ENCODE results near the gene PCP4L1.

The PCP4L1 gene

DNA sequence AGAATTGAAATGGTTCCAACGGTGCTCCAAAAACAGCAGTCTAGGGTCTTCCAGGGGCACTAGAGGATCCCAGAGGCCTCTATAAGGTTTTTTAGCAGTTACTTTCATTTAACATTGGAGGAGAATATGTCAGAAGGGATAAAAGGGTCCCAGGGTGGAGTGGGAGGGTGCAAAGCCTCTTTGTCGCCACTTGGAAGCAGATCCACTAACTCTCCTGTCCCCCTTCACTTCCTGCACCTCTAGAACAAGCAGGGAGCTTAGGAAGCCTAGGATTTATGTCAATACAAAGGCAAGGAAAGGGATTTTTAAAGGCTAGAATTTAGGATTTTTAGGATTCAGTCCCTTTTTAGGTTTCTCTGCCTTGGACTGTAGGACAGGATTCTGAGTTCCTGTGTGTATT, 8.3 kb downstream of the PCP4L1 start:
- H3K9ac ChIP-seq (ENCODE audit: low read length), result no peak overlapping the region
- H3K23ac ChIP-seq (ENCODE audit: low read length), result no peak overlapping the region
- H2BK120ac ChIP-seq (ENCODE audit: low read depth, low read length), result no peak overlapping the region
- H2BK5ac ChIP-seq (ENCODE audit: low read length), result no peak overlapping the region
- no peak overlapping the region for H2BK15ac ChIP-seq (replicated peaks; ENCODE audit: low read depth)
- H3K4me3 ChIP-seq (ENCODE audit: low read length), result no peak overlapping the region
- no peak overlapping the region for H3K18ac ChIP-seq (ENCODE audit: low read length)
- no peak overlapping the region for H4K8ac ChIP-seq (ENCODE audit: low read depth, low read length)
- no peak overlapping the region for H3K56ac ChIP-seq (ENCODE audit: low read length)
- WGBS (ENCODE audit: extremely low coverage, insufficient coverage, low lambda C conversion rate), result no CpG with 5 or more reads among the region's 2 CpGs
- no peak overlapping the region for H4K5ac ChIP-seq (ENCODE audit: low read length)
- H3K4me1 ChIP-seq (ENCODE audit: control insufficient read depth, low read depth, low read length), result no peaks in the 10 kb centered on the region
- H3K79me2 ChIP-seq (ENCODE audit: control insufficient read depth, insufficient read depth, low read length), result no peaks in the 10 kb centered on the region
- no peak overlapping the region for H2AK5ac ChIP-seq (ENCODE audit: low read length)
- no peaks in the 10 kb centered on the region for H3K27me3 ChIP-seq (ENCODE audit: insufficient read depth, low read length, poor library complexity)
- H3K79me1 ChIP-seq (ENCODE audit: low read length), result no peaks in the 10 kb centered on the region
- no peak overlapping the region for H3K4me2 ChIP-seq (ENCODE audit: low read length)
- no peak for DNase-seq
- H3K27ac ChIP-seq (ENCODE audit: low read depth, low read length), result no peak overlapping the region
- H3K4ac ChIP-seq (ENCODE audit: low read depth, low read length), result no peak overlapping the region
- H3K36me3 ChIP-seq (ENCODE audit: control insufficient read depth, insufficient read depth, low read length), result no peaks in the 10 kb centered on the region

DNA sequence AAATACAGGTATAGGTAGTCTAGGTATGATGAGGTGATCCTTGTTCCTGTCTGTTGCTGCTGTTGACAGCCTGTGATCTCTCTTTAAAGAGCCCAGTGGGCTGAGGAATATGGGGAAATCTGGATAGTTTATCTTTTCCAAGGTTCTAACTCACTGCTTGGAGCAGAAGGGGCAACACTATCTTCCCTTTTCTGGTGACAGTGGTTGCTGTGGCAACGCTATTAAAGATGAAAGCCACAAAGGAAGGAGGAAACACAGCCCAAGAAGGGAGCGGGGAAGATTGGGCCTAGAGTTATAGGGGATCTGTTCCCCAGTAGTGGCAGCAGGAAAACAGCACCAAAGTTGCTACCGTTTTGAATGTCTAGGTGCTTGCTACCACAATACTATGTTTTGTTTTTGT, 8.8 kb downstream of the PCP4L1 start:
- H2BK15ac ChIP-seq (replicated peaks; ENCODE audit: low read depth), result no peak overlapping the region
- H4K8ac ChIP-seq (ENCODE audit: low read depth, low read length), result no peak overlapping the region
- no peaks in the 10 kb centered on the region for H3K36me3 ChIP-seq (ENCODE audit: control insufficient read depth, insufficient read depth, low read length)
- no peak overlapping the region for H3K56ac ChIP-seq (ENCODE audit: low read length)
- no peak overlapping the region for H3K27ac ChIP-seq (ENCODE audit: low read depth, low read length)
- no peak overlapping the region for H3K23ac ChIP-seq (ENCODE audit: low read length)
- H3K4ac ChIP-seq (ENCODE audit: low read depth, low read length), result no peak overlapping the region
- no peak for DNase-seq
- H2BK5ac ChIP-seq (ENCODE audit: low read length), result no peak overlapping the region
- H2BK120ac ChIP-seq (ENCODE audit: low read depth, low read length), result no peak overlapping the region
- no peaks in the 10 kb centered on the region for H3K79me1 ChIP-seq (ENCODE audit: low read length)
- H3K79me2 ChIP-seq (ENCODE audit: control insufficient read depth, insufficient read depth, low read length), result no peaks in the 10 kb centered on the region
- H3K9ac ChIP-seq (ENCODE audit: low read length), result no peak overlapping the region
- WGBS (ENCODE audit: extremely low coverage, insufficient coverage, low lambda C conversion rate), result no CpG with 5 or more reads among the region's 3 CpGs
- H2AK5ac ChIP-seq (ENCODE audit: low read length), result no peak overlapping the region
- H3K18ac ChIP-seq (ENCODE audit: low read length), result no peak overlapping the region
- no peak overlapping the region for H3K4me2 ChIP-seq (ENCODE audit: low read length)
- no peak overlapping the region for H4K5ac ChIP-seq (ENCODE audit: low read length)
- H3K4me3 ChIP-seq (ENCODE audit: low read length), result no peak overlapping the region
- H3K27me3 ChIP-seq (ENCODE audit: insufficient read depth, low read length, poor library complexity), result no peaks in the 10 kb centered on the region
- no peaks in the 10 kb centered on the region for H3K4me1 ChIP-seq (ENCODE audit: control insufficient read depth, low read depth, low read length)

DNA sequence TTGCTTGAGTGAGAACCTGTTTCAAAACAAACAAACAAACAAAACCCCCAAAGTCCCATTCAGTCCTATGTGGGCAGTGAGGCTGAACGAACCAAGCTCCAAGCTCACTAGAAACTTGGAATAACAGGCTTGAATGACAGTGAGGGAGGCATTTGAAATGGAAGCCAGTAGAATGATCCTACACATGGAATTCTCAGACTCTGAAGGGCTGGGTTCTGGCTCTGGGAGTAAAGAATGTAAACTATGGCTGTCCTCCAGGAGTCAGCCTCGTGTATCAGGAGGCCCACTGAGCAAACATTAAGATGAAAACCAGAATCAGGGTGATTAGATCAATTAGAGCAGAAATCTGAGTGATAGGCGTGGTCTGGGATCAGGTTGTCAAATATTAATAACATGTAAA, 14.9 kb downstream of the PCP4L1 start:
- Histone ChIP-seq H3K4me3 (ENCODE audit: low read length) (no peak overlapping the region), H3K4ac (ENCODE audit: low read depth, low read length) (no peak overlapping the region), H4K8ac (ENCODE audit: low read depth, low read length) (no peak overlapping the region), H2BK15ac (replicated peaks; ENCODE audit: low read depth) (no peak overlapping the region), H3K4me1 (ENCODE audit: control insufficient read depth, low read depth, low read length) (no peaks in the 10 kb centered on the region), H3K56ac (ENCODE audit: low read length) (no peak overlapping the region), H3K27ac (ENCODE audit: low read depth, low read length) (no peak overlapping the region), H3K9ac (ENCODE audit: low read length) (no peak overlapping the region), H4K5ac (ENCODE audit: low read length) (no peak overlapping the region), H3K79me2 (ENCODE audit: control insufficient read depth, insufficient read depth, low read length) (no peaks in the 10 kb centered on the region), H3K23ac (ENCODE audit: low read length) (no peak overlapping the region), H3K4me2 (ENCODE audit: low read length) (no peak overlapping the region), H2AK5ac (ENCODE audit: low read length) (no peak overlapping the region), H3K36me3 (ENCODE audit: control insufficient read depth, insufficient read depth, low read length) (no peaks in the 10 kb centered on the region), H2BK5ac (ENCODE audit: low read length) (no peak overlapping the region), H3K27me3 (ENCODE audit: insufficient read depth, low read length, poor library complexity) (no peaks in the 10 kb centered on the region), H2BK120ac (ENCODE audit: low read depth, low read length) (no peak overlapping the region), H3K79me1 (ENCODE audit: low read length) (no peaks in the 10 kb centered on the region), H3K18ac (ENCODE audit: low read length) (no peak overlapping the region)
- no peak for DNase-seq
- no CpG with 5 or more reads among the region's 3 CpGs for WGBS (ENCODE audit: extremely low coverage, insufficient coverage, low lambda C conversion rate)

DNA sequence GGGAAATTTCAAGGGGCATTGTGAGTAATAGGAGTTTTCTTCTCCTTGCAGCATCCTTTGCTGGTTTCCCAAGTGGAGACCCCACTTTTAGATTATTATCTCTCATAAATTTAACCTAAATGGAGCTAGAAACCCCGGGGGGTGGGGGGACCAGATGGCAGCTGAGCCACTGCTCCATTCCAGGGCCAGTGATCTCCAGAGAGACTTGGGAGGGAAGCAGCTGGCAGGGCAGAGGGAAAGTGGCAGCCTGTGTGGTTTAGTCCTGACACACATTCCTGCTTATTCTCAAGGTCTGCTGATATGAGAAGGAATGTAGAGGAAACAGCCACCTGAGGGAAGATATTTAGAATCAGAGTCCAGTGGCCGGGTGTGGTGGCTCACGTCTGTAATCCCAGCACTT, 16.3 kb downstream of the PCP4L1 start:
- Histone ChIP-seq H3K79me2 (ENCODE audit: control insufficient read depth, insufficient read depth, low read length) (no peaks in the 10 kb centered on the region), H4K5ac (ENCODE audit: low read length) (no peak overlapping the region), H3K23ac (ENCODE audit: low read length) (no peak overlapping the region), H3K4me3 (ENCODE audit: low read length) (no peak overlapping the region), H3K9ac (ENCODE audit: low read length) (no peak overlapping the region), H4K8ac (ENCODE audit: low read depth, low read length) (no peak overlapping the region), H3K27me3 (ENCODE audit: insufficient read depth, low read length, poor library complexity) (no peaks in the 10 kb centered on the region), H2BK15ac (replicated peaks; ENCODE audit: low read depth) (no peak overlapping the region), H3K4me1 (ENCODE audit: control insufficient read depth, low read depth, low read length) (no peaks in the 10 kb centered on the region), H2BK5ac (ENCODE audit: low read length) (no peak overlapping the region), H3K4ac (ENCODE audit: low read depth, low read length) (no peak overlapping the region), H3K36me3 (ENCODE audit: control insufficient read depth, insufficient read depth, low read length) (no peaks in the 10 kb centered on the region), H2AK5ac (ENCODE audit: low read length) (no peak overlapping the region), H3K79me1 (ENCODE audit: low read length) (no peaks in the 10 kb centered on the region), H2BK120ac (ENCODE audit: low read depth, low read length) (no peak overlapping the region), H3K56ac (ENCODE audit: low read length) (no peak overlapping the region), H3K18ac (ENCODE audit: low read length) (no peak overlapping the region), H3K4me2 (ENCODE audit: low read length) (no peak overlapping the region), H3K27ac (ENCODE audit: low read depth, low read length) (no peak overlapping the region)
- no peak for DNase-seq
- WGBS (ENCODE audit: extremely low coverage, insufficient coverage, low lambda C conversion rate), result no CpG with 5 or more reads among the region's 3 CpGs

DNA sequence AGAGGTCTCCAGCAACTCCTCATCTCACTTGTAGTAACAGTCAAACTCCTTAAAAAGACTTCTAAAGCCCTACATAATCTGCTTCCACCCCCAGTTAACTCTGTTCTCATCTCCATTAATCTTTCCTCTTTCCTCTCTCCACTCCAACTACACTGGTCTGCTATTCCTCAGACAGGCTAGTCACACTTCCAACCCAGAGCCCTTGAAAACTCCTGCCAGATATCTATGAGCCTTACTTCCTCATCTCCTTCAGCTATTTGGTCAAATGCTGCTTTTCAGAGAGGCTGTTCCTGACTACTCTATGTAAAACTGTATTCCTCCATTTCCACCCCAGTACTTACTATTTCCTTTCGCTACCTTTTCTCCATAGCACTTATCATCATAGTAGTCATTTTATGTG, 24.4 kb downstream of the PCP4L1 start:
- H2BK120ac ChIP-seq (ENCODE audit: low read depth, low read length), result no peak overlapping the region
- H4K8ac ChIP-seq (ENCODE audit: low read depth, low read length), result no peak overlapping the region
- H2BK15ac ChIP-seq (replicated peaks; ENCODE audit: low read depth), result no peak overlapping the region
- no peak overlapping the region for H3K23ac ChIP-seq (ENCODE audit: low read length)
- no peak overlapping the region for H2BK5ac ChIP-seq (ENCODE audit: low read length)
- WGBS (ENCODE audit: extremely low coverage, insufficient coverage, low lambda C conversion rate), result no CpG with 5 or more reads among the region's 1 CpG
- no peaks in the 10 kb centered on the region for H3K79me2 ChIP-seq (ENCODE audit: control insufficient read depth, insufficient read depth, low read length)
- H3K18ac ChIP-seq (ENCODE audit: low read length), result no peak overlapping the region
- H3K36me3 ChIP-seq (ENCODE audit: control insufficient read depth, insufficient read depth, low read length), result no peaks in the 10 kb centered on the region
- no peak overlapping the region for H3K56ac ChIP-seq (ENCODE audit: low read length)
- H3K4me3 ChIP-seq (ENCODE audit: low read length), result no peak overlapping the region
- no peaks in the 10 kb centered on the region for H3K4me1 ChIP-seq (ENCODE audit: control insufficient read depth, low read depth, low read length)
- no peak overlapping the region for H3K4me2 ChIP-seq (ENCODE audit: low read length)
- no peaks in the 10 kb centered on the region for H3K27me3 ChIP-seq (ENCODE audit: insufficient read depth, low read length, poor library complexity)
- H3K4ac ChIP-seq (ENCODE audit: low read depth, low read length), result no peak overlapping the region
- DNase-seq, result no peak
- no peaks in the 10 kb centered on the region for H3K79me1 ChIP-seq (ENCODE audit: low read length)
- no peak overlapping the region for H2AK5ac ChIP-seq (ENCODE audit: low read length)
- H4K5ac ChIP-seq (ENCODE audit: low read length), result no peak overlapping the region
- H3K27ac ChIP-seq (ENCODE audit: low read depth, low read length), result no peak overlapping the region
- H3K9ac ChIP-seq (ENCODE audit: low read length), result no peak overlapping the region

DNA sequence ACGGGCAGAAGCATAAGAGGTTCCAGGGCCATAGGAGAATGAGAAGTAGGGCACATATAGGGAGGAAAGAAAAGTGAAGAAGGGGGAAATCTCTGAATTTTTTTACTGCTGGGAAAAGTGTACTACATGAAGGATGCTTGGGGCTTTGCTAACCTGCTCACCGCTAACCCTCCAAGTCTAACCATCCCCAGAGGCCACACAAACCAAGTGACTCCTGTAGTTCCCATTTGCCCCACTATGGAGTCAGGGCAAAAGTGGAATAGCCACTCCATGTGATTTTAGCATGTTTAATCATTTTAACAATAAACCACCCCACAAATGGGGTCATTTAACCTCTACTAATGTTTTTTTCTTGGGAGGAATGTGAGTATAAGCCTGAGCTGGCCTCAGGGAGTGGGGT, 26.6 kb downstream of the PCP4L1 start:
- no peak overlapping the region for H3K4me3 ChIP-seq (ENCODE audit: low read length)
- H4K8ac ChIP-seq (ENCODE audit: low read depth, low read length), result no peak overlapping the region
- no peak overlapping the region for H3K56ac ChIP-seq (ENCODE audit: low read length)
- no CpG with 5 or more reads among the region's 2 CpGs for WGBS (ENCODE audit: extremely low coverage, insufficient coverage, low lambda C conversion rate)
- no peak overlapping the region for H3K23ac ChIP-seq (ENCODE audit: low read length)
- H3K79me1 ChIP-seq (ENCODE audit: low read length), result no peaks in the 10 kb centered on the region
- H3K36me3 ChIP-seq (ENCODE audit: control insufficient read depth, insufficient read depth, low read length), result no peaks in the 10 kb centered on the region
- H3K18ac ChIP-seq (ENCODE audit: low read length), result no peak overlapping the region
- no peak overlapping the region for H3K4ac ChIP-seq (ENCODE audit: low read depth, low read length)
- H3K4me1 ChIP-seq (ENCODE audit: control insufficient read depth, low read depth, low read length), result no peaks in the 10 kb centered on the region
- no peaks in the 10 kb centered on the region for H3K27me3 ChIP-seq (ENCODE audit: insufficient read depth, low read length, poor library complexity)
- no peak for DNase-seq
- no peak overlapping the region for H3K4me2 ChIP-seq (ENCODE audit: low read length)
- no peak overlapping the region for H3K27ac ChIP-seq (ENCODE audit: low read depth, low read length)
- no peak overlapping the region for H2BK120ac ChIP-seq (ENCODE audit: low read depth, low read length)
- H2BK5ac ChIP-seq (ENCODE audit: low read length), result no peak overlapping the region
- H4K5ac ChIP-seq (ENCODE audit: low read length), result no peak overlapping the region
- no peaks in the 10 kb centered on the region for H3K79me2 ChIP-seq (ENCODE audit: control insufficient read depth, insufficient read depth, low read length)
- no peak overlapping the region for H2BK15ac ChIP-seq (replicated peaks; ENCODE audit: low read depth)
- no peak overlapping the region for H3K9ac ChIP-seq (ENCODE audit: low read length)
- no peak overlapping the region for H2AK5ac ChIP-seq (ENCODE audit: low read length)

Measured in mesendoderm (in vitro differentiated cells).